ENCODE results near the gene DYRK1B.

The DYRK1B gene

GRCh38 chr19:39831679-39832078, 2.3 kb downstream of the DYRK1B start:
- no peak overlapping the region for H3K23ac ChIP-seq (ENCODE audit: low read length in 2 of 2)
- peak overlapping the region; percentile 98 for H3K9ac ChIP-seq (ENCODE audit: low read length)
- H4K91ac ChIP-seq (ENCODE audit: low read length): no peak overlapping the region
- no peak overlapping the region for H3K18ac ChIP-seq (ENCODE audit: low read depth in 1 of 2, low read length in 2 of 2)
- no peak overlapping the region for H3K27ac ChIP-seq (ENCODE audit: low read length, poor library complexity, severe bottlenecking)
- H3K4me1 ChIP-seq (ENCODE audit: control insufficient read depth, insufficient read depth, low read depth, low read length): peaks cover 19% of the 10 kb centered on the region
- H3K4ac ChIP-seq (ENCODE audit: low read depth in 1 of 2, low read length in 2 of 2): no peak overlapping the region
- 98% methylated on average over 16 of the region's 16 CpGs for whole genome bisulfite sequencing
- peak overlapping the region; percentile 71 for H3K4me2 ChIP-seq (ENCODE audit: low read length, poor library complexity, severe bottlenecking)
- no peaks in the 10 kb centered on the region for H3K9me3 ChIP-seq (ENCODE audit: control insufficient read depth, low read length)
- DNase-seq: no peak
- H2AK5ac ChIP-seq (ENCODE audit: low read length, severe bottlenecking): no peak overlapping the region
- no peak overlapping the region for H2BK15ac ChIP-seq (ENCODE audit: low read depth, poor library complexity, severe bottlenecking)
- peaks cover 63 to 73% of the 10 kb centered on the region in 2 experiments for H3K36me3 ChIP-seq (ENCODE audit: control insufficient read depth in 1 of 2, insufficient read depth in 2 of 2, low read depth in 1 of 2, low read length in 2 of 2)
- H3K14ac ChIP-seq (ENCODE audit: low read length in 2 of 2): no peak overlapping the region
- H2BK120ac ChIP-seq (ENCODE audit: low read depth, low read length): no peak overlapping the region
- no peak overlapping the region for H4K8ac ChIP-seq (ENCODE audit: low read length)
- no peak overlapping the region for H2BK12ac ChIP-seq (ENCODE audit: low read length in 2 of 2)
- peaks cover 36% of the 10 kb centered on the region for H3K79me1 ChIP-seq (replicated peaks; ENCODE audit: low read length, poor library complexity, severe bottlenecking)
- no peak overlapping the region for H2BK5ac ChIP-seq (ENCODE audit: low read depth, low read length, poor library complexity, severe bottlenecking)
- H2AFZ ChIP-seq (ENCODE audit: low read depth, low read length): no peak overlapping the region
- H3K27me3 ChIP-seq (ENCODE audit: control insufficient read depth in 1 of 2, insufficient read depth in 1 of 2, low read length in 2 of 2): no peaks in the 10 kb centered on the region
- peak overlapping the region in 1 of 2 experiments; percentile 96 for H3K4me3 ChIP-seq (ENCODE audit: insufficient read depth in 1 of 2, low read depth in 1 of 2, low read length in 2 of 2)

DNA sequence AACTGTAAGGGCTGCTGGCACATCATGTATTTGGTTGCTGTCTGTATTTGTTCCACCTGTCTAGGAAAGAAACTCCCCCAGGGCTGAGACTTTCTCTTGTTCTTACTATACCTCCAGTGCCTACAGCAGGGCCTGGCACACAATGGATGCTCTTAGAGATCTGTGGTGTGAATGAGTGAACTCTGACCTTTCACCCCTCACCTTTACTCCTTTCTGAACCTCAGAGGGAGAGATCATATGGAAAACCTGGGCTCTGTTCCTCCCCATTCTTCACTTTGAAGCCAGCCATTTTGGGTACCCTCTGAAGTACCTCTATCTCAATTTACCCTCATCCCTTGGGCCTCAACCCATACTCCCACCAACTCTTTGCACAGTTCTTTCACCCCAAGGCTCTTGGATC, 3.1 kb downstream of the DYRK1B start:
- Histone ChIP-seq H3K36me3 (ENCODE audit: control insufficient read depth in 1 of 2, insufficient read depth in 2 of 2, low read depth in 1 of 2, low read length in 2 of 2) (peaks cover 66 to 71% of the 10 kb centered on the region in 2 experiments), H3K9me3 (ENCODE audit: control insufficient read depth, low read length) (no peaks in the 10 kb centered on the region), H3K14ac (ENCODE audit: low read length in 2 of 2) (no peak overlapping the region), H3K4me1 (ENCODE audit: control insufficient read depth, insufficient read depth, low read depth, low read length) (peaks cover 19% of the 10 kb centered on the region), H3K27me3 (ENCODE audit: control insufficient read depth in 1 of 2, insufficient read depth in 1 of 2, low read length in 2 of 2) (no peaks in the 10 kb centered on the region), H2BK12ac (ENCODE audit: low read length in 2 of 2) (no peak overlapping the region), H3K9ac (ENCODE audit: low read length) (no peak overlapping the region), H2AFZ (ENCODE audit: low read depth, low read length) (no peak overlapping the region), H3K27ac (ENCODE audit: low read length, poor library complexity, severe bottlenecking) (no peak overlapping the region), H2BK15ac (ENCODE audit: low read depth, poor library complexity, severe bottlenecking) (peak overlapping the region; percentile 21), H3K18ac (ENCODE audit: low read depth in 1 of 2, low read length in 2 of 2) (no peak overlapping the region), H2BK120ac (ENCODE audit: low read depth, low read length) (no peak overlapping the region), H4K91ac (ENCODE audit: low read length) (no peak overlapping the region), H2BK5ac (ENCODE audit: low read depth, low read length, poor library complexity, severe bottlenecking) (no peak overlapping the region), H3K23ac (ENCODE audit: low read length in 2 of 2) (no peak overlapping the region), H3K4ac (ENCODE audit: low read depth in 1 of 2, low read length in 2 of 2) (no peak overlapping the region), H3K4me3 (ENCODE audit: insufficient read depth in 1 of 2, low read depth in 1 of 2, low read length in 2 of 2) (no peak overlapping the region), H2AK5ac (ENCODE audit: low read length, severe bottlenecking) (no peak overlapping the region), H3K79me1 (replicated peaks; ENCODE audit: low read length, poor library complexity, severe bottlenecking) (peaks cover 41% of the 10 kb centered on the region), H4K8ac (ENCODE audit: low read length) (no peak overlapping the region), H3K4me2 (ENCODE audit: low read length, poor library complexity, severe bottlenecking) (peak overlapping the region; percentile 6)
- no peak for DNase-seq

GRCh38 chr19:39830406-39830805, 3.6 kb downstream of the DYRK1B start:
- Histone ChIP-seq H2AFZ (ENCODE audit: low read depth, low read length) (no peak overlapping the region), H3K4me1 (ENCODE audit: control insufficient read depth, insufficient read depth, low read depth, low read length) (peaks cover 20% of the 10 kb centered on the region), H3K36me3 (ENCODE audit: control insufficient read depth in 1 of 2, insufficient read depth in 2 of 2, low read depth in 1 of 2, low read length in 2 of 2) (peaks cover 67 to 68% of the 10 kb centered on the region in 2 experiments), H2BK12ac (ENCODE audit: low read length in 2 of 2) (no peak overlapping the region), H3K4ac (ENCODE audit: low read depth in 1 of 2, low read length in 2 of 2) (no peak overlapping the region), H4K91ac (ENCODE audit: low read length) (no peak overlapping the region), H2BK15ac (ENCODE audit: low read depth, poor library complexity, severe bottlenecking) (no peak overlapping the region), H3K9ac (ENCODE audit: low read length) (no peak overlapping the region), H2BK120ac (ENCODE audit: low read depth, low read length) (no peak overlapping the region), H4K8ac (ENCODE audit: low read length) (no peak overlapping the region), H3K23ac (ENCODE audit: low read length in 2 of 2) (no peak overlapping the region), H2AK5ac (ENCODE audit: low read length, severe bottlenecking) (no peak overlapping the region), H3K79me1 (replicated peaks; ENCODE audit: low read length, poor library complexity, severe bottlenecking) (peaks cover 41% of the 10 kb centered on the region), H2BK5ac (ENCODE audit: low read depth, low read length, poor library complexity, severe bottlenecking) (no peak overlapping the region), H3K9me3 (ENCODE audit: control insufficient read depth, low read length) (no peaks in the 10 kb centered on the region), H3K18ac (ENCODE audit: low read depth in 1 of 2, low read length in 2 of 2) (no peak overlapping the region), H3K27ac (ENCODE audit: low read length, poor library complexity, severe bottlenecking) (no peak overlapping the region), H3K14ac (ENCODE audit: low read length in 2 of 2) (no peak overlapping the region), H3K4me2 (ENCODE audit: low read length, poor library complexity, severe bottlenecking) (no peak overlapping the region), H3K27me3 (ENCODE audit: control insufficient read depth in 1 of 2, insufficient read depth in 1 of 2, low read length in 2 of 2) (no peaks in the 10 kb centered on the region), H3K4me3 (ENCODE audit: insufficient read depth in 1 of 2, low read depth in 1 of 2, low read length in 2 of 2) (no peak overlapping the region)
- no peak for DNase-seq
- WGBS: 98% methylated on average over 18 of the region's 18 CpGs

DNA sequence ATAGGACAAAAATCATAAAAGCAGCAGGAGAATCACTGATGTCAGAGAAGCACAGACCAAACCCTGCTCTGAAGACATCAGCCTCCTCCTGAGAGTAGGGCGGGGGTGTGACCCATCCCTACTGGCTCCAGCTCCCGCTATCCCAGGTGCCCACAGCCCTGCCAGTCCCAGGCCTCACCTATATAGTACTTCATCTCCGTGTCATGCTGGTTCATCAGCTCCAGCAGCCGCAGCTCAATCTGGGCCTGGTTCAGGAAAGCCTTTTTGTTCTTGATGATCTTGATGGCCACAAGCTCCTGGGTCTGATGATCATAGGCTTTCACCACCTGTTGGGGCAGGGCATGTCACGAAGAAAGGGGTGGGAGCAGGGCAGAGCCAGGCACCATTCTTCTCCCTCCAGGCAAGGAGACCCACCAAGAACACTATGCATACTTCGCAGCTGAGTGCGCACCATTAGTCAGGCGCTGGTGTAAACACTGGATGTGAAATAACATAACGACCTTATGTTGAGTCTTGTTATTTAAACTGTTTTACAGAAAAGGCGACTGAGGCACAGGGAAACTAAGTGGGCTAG, 4.2 kb downstream of the DYRK1B start:
- no peak overlapping the region for H3K14ac ChIP-seq (ENCODE audit: low read length in 2 of 2)
- H2BK12ac ChIP-seq (ENCODE audit: low read length in 2 of 2): no peak overlapping the region
- no peak overlapping the region for H3K4ac ChIP-seq (ENCODE audit: low read depth in 1 of 2, low read length in 2 of 2)
- H2BK120ac ChIP-seq (ENCODE audit: low read depth, low read length): no peak overlapping the region
- H3K27ac ChIP-seq (ENCODE audit: low read length, poor library complexity, severe bottlenecking): no peak overlapping the region
- H3K36me3 ChIP-seq (ENCODE audit: control insufficient read depth in 1 of 2, insufficient read depth in 2 of 2, low read depth in 1 of 2, low read length in 2 of 2): peaks cover 62 to 68% of the 10 kb centered on the region in 2 experiments
- no peak overlapping the region for H3K18ac ChIP-seq (ENCODE audit: low read depth in 1 of 2, low read length in 2 of 2)
- no peak overlapping the region for H4K91ac ChIP-seq (ENCODE audit: low read length)
- no peak overlapping the region for H3K9ac ChIP-seq (ENCODE audit: low read length)
- peaks cover 41% of the 10 kb centered on the region for H3K79me1 ChIP-seq (replicated peaks; ENCODE audit: low read length, poor library complexity, severe bottlenecking)
- no peak overlapping the region for H3K4me3 ChIP-seq (ENCODE audit: insufficient read depth in 1 of 2, low read depth in 1 of 2, low read length in 2 of 2)
- no peak overlapping the region for H4K8ac ChIP-seq (ENCODE audit: low read length)
- no peaks in the 10 kb centered on the region for H3K9me3 ChIP-seq (ENCODE audit: control insufficient read depth, low read length)
- 91% methylated on average over 10 of the region's 10 CpGs for WGBS
- no peaks in the 10 kb centered on the region for H3K27me3 ChIP-seq (ENCODE audit: control insufficient read depth in 1 of 2, insufficient read depth in 1 of 2, low read length in 2 of 2)
- H2BK5ac ChIP-seq (ENCODE audit: low read depth, low read length, poor library complexity, severe bottlenecking): no peak overlapping the region
- no peak overlapping the region for H2AK5ac ChIP-seq (ENCODE audit: low read length, severe bottlenecking)
- H3K4me2 ChIP-seq (ENCODE audit: low read length, poor library complexity, severe bottlenecking): no peak overlapping the region
- H2BK15ac ChIP-seq (ENCODE audit: low read depth, poor library complexity, severe bottlenecking): no peak overlapping the region
- no peak overlapping the region for H3K23ac ChIP-seq (ENCODE audit: low read length in 2 of 2)
- peak; percentile 18 for DNase-seq
- no peak overlapping the region for H2AFZ ChIP-seq (ENCODE audit: low read depth, low read length)
- peaks cover 25% of the 10 kb centered on the region for H3K4me1 ChIP-seq (ENCODE audit: control insufficient read depth, insufficient read depth, low read depth, low read length)
